Effector CD4-positive, alpha-beta T cell (primary cell): Measurements from ENCODE around the gene WDR19.
"Not testable (repeated sequence)": the region's sequence is repeated elsewhere in the genome, so short reads cannot be mapped to it uniquely, and the experiment has no call there.

Experiments used
- DNase-seq: peaks from one replicate; pipeline ENCODE4 v3.0.0-alpha.2; 2020
- total RNA-seq: gene quantifications from one replicate; lab custom pipeline; 2026; lab: John Stamatoyannopoulos, UW

WDR19 gene
- total RNA-seq, result 20.5 reads per million, percentile 47 among the genes with 10 or more reads in this experiment

- DNase-seq, result peak; percentile 98
These were observed at the start of gene WDR19 for GRCh38 chr4:39181905-39182638. WDR19 (plus strand) TSS chr4:39182529; CDS start chr4:39182558, 29 bp downstream.

- no peak for DNase-seq
These were observed 48.7 kb upstream of the WDR19 start for GRCh38 chr4:39133623-39134022.

GRCh38 chr4:39134683-39135306 is 47.5 kb upstream of the WDR19 start:
- DNase-seq, result no peak

- DNase-seq, result not testable (repeated sequence)
These were observed 44.1 kb upstream of the WDR19 start for GRCh38 chr4:39138227-39138626.

GRCh38 chr4:39146211-39146610 is 36.1 kb upstream of the WDR19 start:
- DNase-seq, result no peak

- no peak for DNase-seq
These were observed 28.3 kb upstream of the WDR19 start for GRCh38 chr4:39154009-39154408.

- no peak for DNase-seq
These were observed 24.8 kb upstream of the WDR19 start for GRCh38 chr4:39157520-39157919.

DNA sequence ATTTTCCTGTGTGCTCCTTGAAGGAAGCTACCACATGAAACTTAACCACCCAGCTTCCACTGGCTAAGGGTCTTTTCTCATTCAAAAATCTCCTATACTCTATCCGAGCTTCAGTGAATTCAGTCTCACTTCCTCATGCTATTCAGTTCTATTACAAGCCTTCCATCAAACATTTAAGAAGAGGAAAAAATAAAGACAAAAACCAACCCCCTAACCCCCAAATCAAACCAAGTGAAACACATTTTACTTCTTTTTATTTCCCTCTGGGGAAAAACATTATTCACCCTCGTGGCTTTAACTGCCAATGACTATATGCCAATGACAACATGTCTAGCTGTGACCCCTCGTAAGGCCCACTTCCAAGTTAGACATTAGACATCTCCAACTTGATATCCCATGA is 16.2 kb upstream of the WDR19 start:
- no peak for DNase-seq

DNA sequence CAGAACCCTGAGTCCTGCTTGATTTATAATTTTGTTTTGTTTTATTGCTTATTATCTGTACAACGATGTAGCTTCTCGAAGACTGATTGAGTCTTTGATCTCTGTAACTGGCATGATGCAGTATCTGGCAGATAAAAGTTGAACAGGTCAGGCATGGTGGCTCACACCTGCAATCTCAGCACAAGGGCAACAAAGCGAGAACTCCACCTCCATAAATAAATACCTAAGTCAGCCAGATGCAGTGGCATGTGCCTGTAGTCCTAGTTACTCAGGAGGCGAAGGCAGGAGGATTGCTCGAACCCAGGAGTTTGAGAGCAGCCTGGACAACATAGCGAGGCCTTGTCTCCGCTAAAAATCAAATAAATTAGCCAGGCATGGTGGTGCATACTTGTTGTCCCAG is 15.7 kb upstream of the WDR19 start:
- DNase-seq, result no peak

DNA sequence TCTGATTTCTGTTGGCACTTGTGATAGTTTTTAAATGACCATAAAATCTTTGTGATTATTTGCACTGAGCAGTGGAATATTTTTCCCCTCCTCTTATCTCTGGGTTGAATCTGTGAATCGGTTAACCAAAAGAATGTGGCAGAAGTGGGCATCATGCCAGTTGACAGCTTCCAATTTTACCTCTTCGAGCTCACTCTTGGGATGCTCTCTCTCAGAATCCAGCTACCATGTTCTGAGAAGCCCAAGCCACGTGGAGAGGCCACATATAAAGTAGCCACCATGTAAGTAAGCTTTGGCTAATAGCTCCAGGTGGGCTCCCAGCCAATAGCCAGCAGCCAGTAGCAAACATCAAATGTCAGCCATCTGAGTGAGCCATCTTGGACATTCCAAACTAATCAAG is 12.9 kb upstream of the WDR19 start:
- no peak for DNase-seq

DNA sequence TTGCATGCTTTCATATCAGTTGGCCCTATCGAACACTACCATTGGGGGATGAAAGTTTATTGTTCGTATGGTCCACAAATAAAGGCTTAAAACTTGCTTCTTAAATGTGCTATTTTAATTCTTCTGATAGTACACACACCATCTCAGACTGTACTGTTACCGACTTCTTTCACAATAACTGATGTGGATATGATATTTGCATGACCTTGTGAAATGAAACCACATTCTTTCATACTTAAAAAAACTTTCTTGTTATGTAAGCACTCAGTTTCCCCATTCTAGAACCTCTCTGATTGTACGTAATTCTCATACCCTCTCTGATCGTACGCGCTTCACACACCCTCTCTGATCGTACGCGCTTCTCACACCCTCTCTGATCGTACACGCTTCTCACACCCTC is 12.0 kb upstream of the WDR19 start:
- no peak for DNase-seq

DNA sequence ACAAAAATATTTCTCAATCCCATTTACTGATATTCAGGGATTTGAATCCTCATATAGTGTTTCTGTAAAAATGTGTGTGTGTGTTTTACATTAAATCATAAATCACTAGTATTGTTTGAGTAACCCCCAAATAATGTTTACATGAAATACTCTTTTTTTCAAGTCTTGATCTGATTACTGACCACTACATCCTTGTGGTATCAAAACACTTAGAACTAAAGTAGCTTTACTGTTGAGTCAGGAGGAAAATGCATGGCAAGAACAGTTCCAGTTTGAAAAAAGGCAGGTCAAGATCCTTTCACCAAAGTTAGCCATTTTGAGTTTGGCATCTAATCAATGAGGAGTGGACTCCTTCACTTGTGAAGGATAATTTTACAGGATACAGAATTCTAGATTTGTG is 3.6 kb upstream of the WDR19 start:
- DNase-seq, result no peak

GRCh38 chr4:39179681-39180080 is 2.6 kb upstream of the WDR19 start:
- no peak for DNase-seq

DNA sequence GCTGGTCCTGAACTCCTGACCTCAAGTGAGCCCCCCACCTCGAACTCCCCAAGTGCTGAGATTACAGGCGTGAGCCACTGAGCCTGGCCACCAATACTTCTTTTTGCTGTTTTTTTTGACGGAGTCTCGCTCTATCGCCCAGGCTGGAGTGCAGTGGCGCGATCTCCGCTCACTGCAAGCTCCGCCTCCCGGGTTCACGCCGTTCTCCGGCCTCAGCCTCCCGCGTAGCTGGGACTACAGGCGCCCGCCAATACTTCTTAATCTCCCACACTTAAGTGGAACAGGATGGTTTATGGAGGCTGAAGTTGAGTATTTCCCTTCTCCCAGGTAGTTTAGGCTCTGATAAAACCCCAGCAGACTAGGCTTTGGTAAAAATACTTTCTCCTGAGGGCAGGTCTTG is 1.7 kb upstream of the WDR19 start:
- not testable (repeated sequence) for DNase-seq

DNA sequence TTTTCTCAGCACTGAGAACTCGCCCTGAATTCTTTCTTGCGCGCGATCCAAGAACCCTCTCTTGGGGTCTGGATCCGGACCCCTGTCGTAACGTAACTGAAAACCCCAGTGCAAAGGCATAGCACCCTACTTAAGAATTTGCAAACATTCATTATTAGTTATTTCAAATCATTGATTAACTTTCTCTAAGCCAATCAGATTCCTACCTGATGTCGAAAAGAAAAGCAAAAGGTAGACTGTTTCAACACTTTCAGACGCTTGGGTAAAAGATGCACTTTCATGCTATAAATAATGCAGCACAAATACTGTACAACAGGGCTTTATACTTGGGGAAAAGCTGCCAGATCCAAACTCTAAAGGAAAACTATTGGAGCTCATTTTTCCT is 817 bp upstream of the WDR19 start:
- DNase-seq, result no peak

GRCh38 chr4:39201963-39202362 is 19.6 kb downstream of the WDR19 start:
- no peak for DNase-seq

- no peak for DNase-seq
These were observed 22.2 kb downstream of the WDR19 start for GRCh38 chr4:39204543-39204942.

DNA sequence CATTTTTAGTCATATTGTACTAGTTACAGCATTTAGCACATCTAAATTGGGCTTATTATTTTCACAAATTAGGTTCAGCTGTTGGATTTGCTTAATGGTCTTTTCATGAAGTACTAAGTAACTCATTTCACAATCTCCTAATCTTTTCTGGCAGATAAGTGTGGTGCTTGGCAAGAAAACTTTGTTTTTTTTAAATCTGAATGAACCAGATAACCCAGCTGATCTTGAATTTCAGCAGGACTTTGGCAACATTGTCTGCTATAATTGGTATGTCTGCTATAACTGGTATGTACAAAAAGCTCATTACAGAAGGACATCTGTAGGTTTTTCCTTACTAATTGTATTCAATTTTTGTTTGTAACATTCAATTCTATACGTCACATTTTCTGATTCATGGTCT is 22.7 kb downstream of the WDR19 start:
- no peak for DNase-seq

GRCh38 chr4:39205476-39205875 is 23.1 kb downstream of the WDR19 start:
- no peak for DNase-seq

DNA sequence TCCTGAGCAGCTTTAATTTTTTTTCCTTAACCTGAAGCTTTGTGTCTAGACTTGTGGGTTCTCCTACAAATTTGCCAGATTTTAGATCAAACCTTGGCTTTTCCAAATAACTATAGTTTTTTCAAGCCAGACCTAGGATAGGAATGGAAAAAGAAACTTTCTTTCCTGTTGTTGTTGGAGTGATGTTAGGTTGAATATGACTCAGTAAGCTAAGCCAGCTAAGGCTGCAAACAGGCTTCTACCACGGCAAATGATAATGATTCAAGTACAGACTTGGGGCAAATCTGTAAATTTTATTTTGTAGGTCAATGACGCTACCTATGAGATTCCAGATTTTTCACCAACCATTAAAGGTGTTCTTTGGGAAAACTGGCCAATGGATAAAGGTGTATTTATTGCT is 45.6 kb downstream of the WDR19 start:
- DNase-seq, result no peak

DNA sequence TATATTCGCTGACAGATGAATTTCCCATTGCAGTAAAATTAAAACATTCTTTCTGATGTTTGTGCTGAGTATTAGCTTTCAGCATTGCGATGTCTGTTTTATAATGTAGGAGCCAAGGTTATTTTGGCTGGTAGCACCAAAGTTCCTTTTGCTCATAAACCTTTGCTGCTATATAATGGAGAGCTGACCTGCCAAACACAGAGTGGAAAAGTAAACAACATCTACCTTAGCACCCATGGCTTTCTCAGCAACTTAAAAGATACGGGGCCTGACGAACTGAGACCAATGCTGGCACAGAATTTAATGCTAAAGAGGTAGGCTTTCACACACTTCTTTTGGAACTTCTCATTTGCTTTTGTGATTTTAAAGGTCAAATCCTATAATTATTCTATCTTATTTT is 46.0 kb downstream of the WDR19 start:
- no peak for DNase-seq

DNA sequence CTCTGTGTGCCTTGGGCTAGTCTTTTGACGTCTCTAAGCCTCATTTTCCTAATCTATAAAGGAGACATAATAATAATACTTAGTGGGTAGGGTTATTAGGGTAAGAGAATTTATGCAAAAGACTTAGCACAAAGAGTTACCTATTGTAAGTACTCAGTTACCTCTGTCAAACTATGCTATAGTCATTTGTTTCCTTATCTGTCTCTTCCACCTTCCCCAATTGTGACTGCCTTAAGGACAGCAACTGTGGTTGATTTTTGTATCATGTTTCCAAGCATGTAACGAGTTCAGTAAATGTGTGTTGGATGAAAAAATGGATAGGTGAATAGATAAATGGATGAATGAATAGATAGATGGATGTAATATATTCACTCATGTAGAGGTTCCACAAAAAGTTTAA is 48.1 kb downstream of the WDR19 start:
- DNase-seq, result no peak

DNA sequence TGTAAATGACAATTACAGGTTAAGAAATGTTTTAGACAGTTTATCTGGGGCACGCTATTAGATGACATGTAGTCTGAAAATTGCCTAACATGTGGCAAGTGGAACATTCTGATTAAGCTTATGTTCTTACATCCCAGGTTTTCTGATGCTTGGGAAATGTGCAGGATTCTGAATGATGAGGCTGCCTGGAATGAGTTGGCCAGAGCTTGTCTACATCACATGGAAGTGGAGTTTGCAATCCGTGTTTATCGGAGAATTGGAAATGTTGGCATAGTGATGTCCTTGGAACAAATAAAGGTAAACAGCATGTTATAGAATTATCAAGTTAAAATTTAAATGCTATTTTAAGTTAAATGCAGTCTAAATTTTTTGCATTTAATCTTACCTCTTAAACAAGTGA is 49.3 kb downstream of the WDR19 start:
- no peak for DNase-seq

GRCh38 chr4:39232100-39232499 is 49.8 kb downstream of the WDR19 start:
- no peak for DNase-seq

GRCh38 chr4:39233114-39233513 is 50.8 kb downstream of the WDR19 start:
- DNase-seq, result no peak
